MM.1S (cell line): ENCODE measurements around the gene TGM3.

Source experiments
- DNase-seq: peaks from one replicate; pipeline ENCODE4 v3.0.0-alpha.2; 2015
- H2AFZ ChIP-seq: fragments of 300-600 bp; sonication (generic); 2 replicates; pipeline ENCODE4 v1.6.0; 2016; ENCODE audit warnings: antibody characterized with exemption, low read length
- H3F3A ChIP-seq: fragments of 300-600 bp; sonication (generic); 2 replicates; pipeline ENCODE4 v1.6.1; 2016; ENCODE audit warnings: mild to moderate bottlenecking, antibody characterized with exemption, low read length, moderate library complexity, mixed read lengths; ENCODE audit not compliant: insufficient read depth
- H3K27ac ChIP-seq: fragments of 300-600 bp; sonication (generic); 2 replicates; pipeline ENCODE4 v1.5.1; 2016; ENCODE audit warnings: mild to moderate bottlenecking, low read length
- H3K27me3 ChIP-seq: fragments of 300-600 bp; sonication (generic); replicated peaks from 2 replicates; pipeline ENCODE4 v1.6.0; 2016; ENCODE audit warnings: low read length; ENCODE audit not compliant: insufficient read depth
- H3K36me3 ChIP-seq: fragments of 300-600 bp; sonication (generic); replicated peaks from 2 replicates; pipeline ENCODE4 v1.6.1; 2016; ENCODE audit warnings: mild to moderate bottlenecking, low read length, mixed read lengths; ENCODE audit not compliant: insufficient read depth
- H3K4me1 ChIP-seq: fragments of 300-600 bp; sonication (generic); 2 replicates; pipeline ENCODE4 v1.6.1; 2016; ENCODE audit warnings: low read length, mixed read lengths
- H3K4me2 ChIP-seq: fragments of 300-600 bp; sonication (generic); 2 replicates; pipeline ENCODE4 v1.6.0; 2016; ENCODE audit warnings: low read depth, low read length
- H3K4me3 ChIP-seq: fragments of 300-600 bp; sonication (generic); 2 replicates; pipeline ENCODE4 v1.5.1; 2016; ENCODE audit warnings: low read length, mixed read lengths
- H3K79me2 ChIP-seq: fragments of 300-600 bp; sonication (generic); 2 replicates; pipeline ENCODE4 v1.6.1; 2016; ENCODE audit warnings: mixed run types, low read length, mixed read lengths
- H3K9ac ChIP-seq: fragments of 300-600 bp; sonication (generic); 2 replicates; pipeline ENCODE4 v1.6.1; 2016; ENCODE audit warnings: low read length, mixed read lengths
- H3K9me2 ChIP-seq: fragments of 300-600 bp; sonication (generic); replicated peaks from 2 replicates; pipeline ENCODE4 v1.6.1; 2016; ENCODE audit warnings: mild to moderate bottlenecking, low read length, mixed read lengths; ENCODE audit not compliant: insufficient read depth
- H3K9me3 ChIP-seq: fragments of 300-600 bp; sonication (generic); replicated peaks from 2 replicates; pipeline ENCODE4 v1.6.1; 2016; ENCODE audit warnings: mild to moderate bottlenecking, low read length, mixed read lengths; ENCODE audit not compliant: insufficient read depth
- H4K20me1 ChIP-seq: fragments of 300-600 bp; sonication (generic); 2 replicates; pipeline ENCODE4 v1.6.1; 2016; ENCODE audit warnings: mild to moderate bottlenecking, low read length, moderate library complexity, mixed read lengths; ENCODE audit not compliant: insufficient read depth
- CTCF ChIP-seq: fragments of 300-600 bp; sonication (generic); IDR thresholded peaks from 2 replicates; pipeline ENCODE4 v1.5.1; 2016; ENCODE audit warnings: antibody characterized with exemption, low read length, mixed read lengths
- EZH2 ChIP-seq: fragments of 300-600 bp; sonication (generic); optimal IDR thresholded peaks from 2 replicates; pipeline ENCODE3; 2017; ENCODE audit warnings: low read depth, mild to moderate bottlenecking, antibody characterized with exemption, low read length, mixed read lengths
- EZH2phosphoT487 ChIP-seq: fragments of 300-600 bp; sonication (generic); IDR thresholded peaks from 2 replicates; pipeline ENCODE4 v1.6.1; 2018; ENCODE audit warnings: antibody characterized with exemption, low read length

The TGM3 gene

GRCh38 chr20:2305479-2305878 is 9.7 kb downstream of the TGM3 start:
- Histone ChIP-seq H3F3A (no peaks in the 10 kb centered on the region), H3K27ac (no peak overlapping the region), H3K79me2 (no peaks in the 10 kb centered on the region), H3K9ac (no peak overlapping the region), H3K9me2 (no peaks in the 10 kb centered on the region), H2AFZ (no peak overlapping the region), H3K27me3 (no peaks in the 10 kb centered on the region), H3K36me3 (no peaks in the 10 kb centered on the region), H4K20me1 (no peaks in the 10 kb centered on the region), H3K4me1 (peaks cover 3% of the 10 kb centered on the region; the same call in 1 of the 2 replicates), H3K9me3 (no peaks in the 10 kb centered on the region), H3K4me3 (no peak overlapping the region), H3K4me2 (no peak overlapping the region)
- TF ChIP-seq EZH2phosphoT487 (no peak), EZH2 (no peak)
- DNase-seq: no peak

- H3K4me2 ChIP-seq: no peak overlapping the region
- H3F3A ChIP-seq: no peaks in the 10 kb centered on the region
- peaks cover 2% of the 10 kb centered on the region; the same call in 1 of the 2 replicates for H3K4me1 ChIP-seq
- no peak for DNase-seq
- TF ChIP-seq CTCF (no peak), EZH2 (no peak)
- H3K9ac ChIP-seq: no peak overlapping the region
- no peaks in the 10 kb centered on the region for H3K36me3 ChIP-seq
- H3K27ac ChIP-seq: no peak overlapping the region
- no peak overlapping the region for H3K4me3 ChIP-seq
- no peaks in the 10 kb centered on the region for H3K9me3 ChIP-seq
- no peaks in the 10 kb centered on the region for H3K79me2 ChIP-seq
- no peaks in the 10 kb centered on the region for H3K9me2 ChIP-seq
- H4K20me1 ChIP-seq: no peaks in the 10 kb centered on the region
- no peaks in the 10 kb centered on the region for H3K27me3 ChIP-seq
- no peak overlapping the region for H2AFZ ChIP-seq
Observed at GRCh38 chr20:2305946-2306345, 10.1 kb downstream of the TGM3 start.

GRCh38 chr20:2307136-2307535 is 11.3 kb downstream of the TGM3 start:
- H3F3A ChIP-seq: no peaks in the 10 kb centered on the region
- H3K4me2 ChIP-seq: no peak overlapping the region
- no peaks in the 10 kb centered on the region for H3K79me2 ChIP-seq
- H3K36me3 ChIP-seq: no peaks in the 10 kb centered on the region
- TF ChIP-seq EZH2 (no peak), CTCF (no peak), EZH2phosphoT487 (no peak)
- H3K27me3 ChIP-seq: no peaks in the 10 kb centered on the region
- H3K4me3 ChIP-seq: no peak overlapping the region
- H2AFZ ChIP-seq: no peak overlapping the region
- H3K4me1 ChIP-seq: no peaks in the 10 kb centered on the region
- H3K27ac ChIP-seq: no peak overlapping the region
- DNase-seq: no peak
- no peak overlapping the region for H3K9ac ChIP-seq
- H4K20me1 ChIP-seq: no peaks in the 10 kb centered on the region
- H3K9me2 ChIP-seq: no peaks in the 10 kb centered on the region
- H3K9me3 ChIP-seq: no peaks in the 10 kb centered on the region

GRCh38 chr20:2311329-2311728 is 15.5 kb downstream of the TGM3 start:
- Histone ChIP-seq H4K20me1 (no peaks in the 10 kb centered on the region), H3K27ac (no peak overlapping the region), H3K9me2 (no peaks in the 10 kb centered on the region), H3K79me2 (no peaks in the 10 kb centered on the region), H3K4me2 (no peak overlapping the region), H3K9me3 (no peaks in the 10 kb centered on the region), H2AFZ (no peak overlapping the region), H3K27me3 (no peaks in the 10 kb centered on the region), H3K9ac (no peak overlapping the region), H3K4me1 (no peaks in the 10 kb centered on the region), H3K4me3 (no peak overlapping the region), H3F3A (no peaks in the 10 kb centered on the region), H3K36me3 (no peaks in the 10 kb centered on the region)
- TF ChIP-seq EZH2: no peak
- TF ChIP-seq EZH2phosphoT487: no peak
- no peak for TF ChIP-seq CTCF
- no peak for DNase-seq
